Ishikawa (cell line): ENCODE measurements around the gene NMNAT3.

Source experiments
- CEBPB ChIP-seq: IDR thresholded peaks from 2 replicates; pipeline ENCODE4 v1.6.1; 2012
- CREB1 ChIP-seq: IDR thresholded peaks from 2 replicates; pipeline ENCODE4 v1.6.1; 2012; ENCODE audit warnings: low read depth
- EGR1 ChIP-seq: IDR thresholded peaks from 2 replicates; pipeline ENCODE4 v1.6.1; 2012
- EP300 ChIP-seq: IDR thresholded peaks from 2 replicates; pipeline ENCODE4 v1.6.1; 2012; ENCODE audit warnings: borderline replicate concordance
- FOXM1 ChIP-seq: IDR thresholded peaks from 2 replicates; pipeline ENCODE4 v1.6.1; 2012; ENCODE audit warnings: low read depth, borderline replicate concordance
- NFIC ChIP-seq: IDR thresholded peaks from 2 replicates; pipeline ENCODE4 v1.6.1; 2012
- RAD21 ChIP-seq: IDR thresholded peaks from 2 replicates; pipeline ENCODE4 v1.6.1; 2012; ENCODE audit warnings: low read depth
- REST ChIP-seq: IDR thresholded peaks from 2 replicates; pipeline ENCODE4 v1.6.1; 2012; ENCODE audit warnings: low read depth, mild to moderate bottlenecking
- TAF1 ChIP-seq: IDR thresholded peaks from 2 replicates; pipeline ENCODE4 v1.6.1; 2012; ENCODE audit warnings: low read depth, mild to moderate bottlenecking
- TCF12 ChIP-seq: IDR thresholded peaks from 2 replicates; pipeline ENCODE4 v1.6.1; 2012; ENCODE audit warnings: low read depth
- TEAD4 ChIP-seq: IDR thresholded peaks from 2 replicates; pipeline ENCODE4 v1.6.1; 2012
- YY1 ChIP-seq: IDR thresholded peaks from 2 replicates; pipeline ENCODE4 v1.6.1; 2012; ENCODE audit warnings: low read depth
- ZBTB7A ChIP-seq: IDR thresholded peaks from 2 replicates; pipeline ENCODE4 v1.6.1; 2012; ENCODE audit warnings: low read depth
- TF ChIP-seq, protein P1 (sequence below): IDR thresholded peaks from 2 replicates; pipeline ENCODE4 v1.6.1; 2012
- TF ChIP-seq, protein P2 (sequence below): IDR thresholded peaks from 2 replicates; pipeline ENCODE4 v1.6.1; 2012

Gene NMNAT3

GRCh38 chr3:139540651-139541531, 136.9 kb downstream of the NMNAT3 start:
- TF ChIP-seq, protein P1, sequence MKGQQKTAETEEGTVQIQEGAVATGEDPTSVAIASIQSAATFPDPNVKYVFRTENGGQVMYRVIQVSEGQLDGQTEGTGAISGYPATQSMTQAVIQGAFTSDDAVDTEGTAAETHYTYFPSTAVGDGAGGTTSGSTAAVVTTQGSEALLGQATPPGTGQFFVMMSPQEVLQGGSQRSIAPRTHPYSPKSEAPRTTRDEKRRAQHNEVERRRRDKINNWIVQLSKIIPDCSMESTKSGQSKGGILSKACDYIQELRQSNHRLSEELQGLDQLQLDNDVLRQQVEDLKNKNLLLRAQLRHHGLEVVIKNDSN = no peak
- TF ChIP-seq RAD21 = no peak
- TF ChIP-seq CREB1 = no peak
- no peak for TF ChIP-seq YY1
- no peak for TF ChIP-seq TAF1
- no peak for TF ChIP-seq FOXM1
- no peak for TF ChIP-seq EGR1
- no peak for TF ChIP-seq CEBPB
- TF ChIP-seq EP300 = no peak
- TF ChIP-seq TEAD4 = no peak
- TF ChIP-seq TCF12 = no peak
- TF ChIP-seq, protein P2, sequence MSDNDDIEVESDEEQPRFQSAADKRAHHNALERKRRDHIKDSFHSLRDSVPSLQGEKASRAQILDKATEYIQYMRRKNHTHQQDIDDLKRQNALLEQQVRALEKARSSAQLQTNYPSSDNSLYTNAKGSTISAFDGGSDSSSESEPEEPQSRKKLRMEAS = no peak
- no peak for TF ChIP-seq REST
- no peak for TF ChIP-seq ZBTB7A

- TF ChIP-seq CEBPB (no peak), TCF12 (no peak)
These were observed 139.0 kb downstream of the NMNAT3 start for GRCh38 chr3:139538733-139539132.

DNA sequence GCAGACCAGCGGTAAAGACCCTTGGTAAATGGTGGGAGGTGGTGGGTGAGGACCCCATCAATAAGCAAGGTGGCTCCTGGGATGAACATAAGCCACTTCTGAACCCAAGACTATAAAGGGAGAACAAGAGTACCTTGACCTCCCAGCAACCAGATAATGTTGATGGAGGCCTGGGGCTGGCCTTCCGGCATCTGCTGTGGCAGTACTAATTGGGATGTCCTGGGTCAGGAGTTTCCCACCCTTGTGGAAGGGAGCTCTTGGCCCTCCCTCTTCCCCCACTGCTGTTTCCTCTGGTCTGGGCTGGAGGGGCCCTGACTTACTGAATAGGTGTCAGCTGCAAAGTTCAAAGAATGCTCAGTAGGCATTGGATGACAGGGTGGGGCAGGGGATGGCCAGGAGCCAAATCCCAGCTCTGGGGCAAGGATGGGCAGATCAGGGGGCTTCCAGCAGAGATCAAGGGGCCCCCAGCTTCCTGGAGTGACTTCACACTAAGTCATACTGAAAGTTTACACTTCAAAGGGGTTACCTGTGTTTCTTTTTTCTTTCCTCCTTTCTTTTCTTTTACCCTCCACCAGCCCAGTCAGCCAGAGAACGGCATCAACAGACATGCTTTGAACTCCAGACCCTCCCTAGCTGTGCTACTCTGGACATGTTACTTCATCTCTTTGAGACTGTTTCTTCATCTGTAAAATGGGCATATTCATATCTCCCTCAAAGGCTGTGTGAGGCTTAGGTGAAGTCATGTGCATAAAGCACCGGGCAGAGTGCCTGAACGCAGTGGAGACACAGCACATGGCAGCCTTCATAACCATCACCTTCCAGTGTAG, 139.8 kb downstream of the NMNAT3 start:
- no peak for TF ChIP-seq RAD21
- TF ChIP-seq TAF1 = no peak
- TF ChIP-seq EP300 = no peak
- TF ChIP-seq EGR1 = no peak
- TF ChIP-seq, protein P2 = no peak
- no peak for TF ChIP-seq CREB1
- no peak for TF ChIP-seq FOXM1
- TF ChIP-seq TEAD4 = no peak
- TF ChIP-seq ZBTB7A = 0 out of 2 replicates have a peak, but pooled peaks have one; percentile 37
- TF ChIP-seq NFIC = peak; percentile 35; the same call in 1 of the 2 replicates
- TF ChIP-seq TCF12 = 0 out of 2 replicates have a peak, but pooled peaks have one; percentile 30
- no peak for TF ChIP-seq CEBPB
- no peak for TF ChIP-seq REST
- TF ChIP-seq, protein P1 = no peak
- TF ChIP-seq YY1 = no peak

- TF ChIP-seq FOXM1 = no peak
- no peak for TF ChIP-seq NFIC
- TF ChIP-seq, protein P2 = no peak
- no peak for TF ChIP-seq TAF1
- no peak for TF ChIP-seq ZBTB7A
- no peak for TF ChIP-seq YY1
- TF ChIP-seq CEBPB = no peak
- TF ChIP-seq EP300 = no peak
- TF ChIP-seq CREB1 = no peak
- no peak for TF ChIP-seq TCF12
- no peak for TF ChIP-seq RAD21
- TF ChIP-seq EGR1 = no peak
These were observed 140.4 kb downstream of the NMNAT3 start for GRCh38 chr3:139537361-139537760.
